Ascending aorta (tissue), 2 donors: ENCODE measurements around the gene SLC44A3. TPM values are rescaled to one million over a fixed set of nuclear protein-coding genes. Genes with fewer than 3 reads are reported as not detected.
"Not testable (repeated sequence)": the region's sequence is repeated elsewhere in the genome, so short reads cannot be mapped to it uniquely, and the experiment has no call there.

Experiments
- DNase-seq, 2 donors: peaks; one replicate each; pipeline ENCODE4 v3.0.0-alpha.2; 2019; ENCODE audit warnings: low spot score in 2 of 2
- H3K27ac ChIP-seq, 2 donors: fragments of 200-600 bp; sonication (generic); one replicate each; pipeline ENCODE4 v1.5.1; 2016 to 2017; ENCODE audit warnings: mild to moderate bottlenecking in 1 of 2
- H3K27me3 ChIP-seq: fragments of 200-600 bp; sonication (generic); one replicate; pipeline ENCODE4 v1.5.1; 2017
- H3K36me3 ChIP-seq, 2 donors: fragments of 200-600 bp; sonication (generic); one replicate each; pipeline ENCODE4 v1.5.1; 2016
- H3K4me1 ChIP-seq, 2 donors: fragments of 200-600 bp; sonication (generic); one replicate each; pipeline ENCODE4 v1.5.1; 2016 to 2017; ENCODE audit warnings: mild to moderate bottlenecking in 1 of 2
- H3K4me3 ChIP-seq, 2 donors: fragments of 200-600 bp; sonication (generic); one replicate each; pipeline ENCODE4 v1.5.1; 2016 to 2017; ENCODE audit warnings: mild to moderate bottlenecking in 1 of 2
- H3K9me3 ChIP-seq, 2 donors: fragments of 200-600 bp; sonication (generic); one replicate each; pipeline ENCODE4 v1.5.1; 2016
- intact Hi-C: fragments of 100-400 bp; cut with DNase I; formaldehyde crosslinking; loops from one replicate; pipeline ENCODE4 v1.15.1; 2023
- total RNA-seq: library from RNA; depleted of rRNA; stranded (reverse); fragments of >200 nt; gene quantifications from one replicate; pipeline ENCODE4 v1.1.0, GENCODE V29; 2016
- TF ChIP-seq, protein P1 (sequence below), 3 experiments: fragments of 200-600 bp in 2 of 3; fragments of 450-650 bp in 1 of 3; sonication (generic) in 2 of 3; IDR thresholded peaks; one replicate each; pipeline ENCODE4 v1.5.1; 2016 to 2019; ENCODE audit warnings: antibody characterized with exemption in 3 of 3, mild to moderate bottlenecking in 1 of 3, moderate library complexity in 1 of 3

SLC44A3 gene
- total RNA-seq, 1 donor from 2014 or later, result not detected

DNA sequence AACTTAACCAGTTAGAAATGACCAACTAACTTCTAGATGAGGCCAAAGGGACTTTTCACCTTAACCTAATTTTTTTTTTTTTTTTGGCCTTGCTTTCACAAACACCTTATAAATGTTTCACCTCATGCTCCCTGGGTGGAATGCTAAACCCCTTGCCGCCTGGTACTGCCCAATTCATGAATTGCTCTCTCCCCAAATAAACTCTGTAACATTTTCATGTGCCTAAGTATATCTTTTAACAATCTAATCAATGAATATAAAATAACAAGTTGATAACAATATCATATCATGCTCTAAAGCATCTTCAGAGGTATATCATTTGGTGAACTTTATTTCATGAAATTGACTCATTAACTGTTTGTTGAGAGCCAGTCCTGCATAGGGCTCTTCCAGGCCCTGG lies 117.7 kb downstream of the SLC44A3 start:
- intact Hi-C loops, result no loop called here
- H3K36me3 ChIP-seq, result peaks cover 0 to 12% of the 10 kb centered on the region in 2 donors
- no peaks in the 10 kb centered on the region for H3K9me3 ChIP-seq
- H3K4me3 ChIP-seq, result no peak overlapping the region
- H3K27me3 ChIP-seq, result no peaks in the 10 kb centered on the region
- no peak for DNase-seq
- H3K4me1 ChIP-seq, result peaks cover 0 to 25% of the 10 kb centered on the region in 2 donors
- peak overlapping the region in 1 of 2 donors; percentile 34 for H3K27ac ChIP-seq
- TF ChIP-seq, protein P1, sequence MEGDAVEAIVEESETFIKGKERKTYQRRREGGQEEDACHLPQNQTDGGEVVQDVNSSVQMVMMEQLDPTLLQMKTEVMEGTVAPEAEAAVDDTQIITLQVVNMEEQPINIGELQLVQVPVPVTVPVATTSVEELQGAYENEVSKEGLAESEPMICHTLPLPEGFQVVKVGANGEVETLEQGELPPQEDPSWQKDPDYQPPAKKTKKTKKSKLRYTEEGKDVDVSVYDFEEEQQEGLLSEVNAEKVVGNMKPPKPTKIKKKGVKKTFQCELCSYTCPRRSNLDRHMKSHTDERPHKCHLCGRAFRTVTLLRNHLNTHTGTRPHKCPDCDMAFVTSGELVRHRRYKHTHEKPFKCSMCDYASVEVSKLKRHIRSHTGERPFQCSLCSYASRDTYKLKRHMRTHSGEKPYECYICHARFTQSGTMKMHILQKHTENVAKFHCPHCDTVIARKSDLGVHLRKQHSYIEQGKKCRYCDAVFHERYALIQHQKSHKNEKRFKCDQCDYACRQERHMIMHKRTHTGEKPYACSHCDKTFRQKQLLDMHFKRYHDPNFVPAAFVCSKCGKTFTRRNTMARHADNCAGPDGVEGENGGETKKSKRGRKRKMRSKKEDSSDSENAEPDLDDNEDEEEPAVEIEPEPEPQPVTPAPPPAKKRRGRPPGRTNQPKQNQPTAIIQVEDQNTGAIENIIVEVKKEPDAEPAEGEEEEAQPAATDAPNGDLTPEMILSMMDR (IDR thresholded peaks at IDR 0.05), result no peak

DNA sequence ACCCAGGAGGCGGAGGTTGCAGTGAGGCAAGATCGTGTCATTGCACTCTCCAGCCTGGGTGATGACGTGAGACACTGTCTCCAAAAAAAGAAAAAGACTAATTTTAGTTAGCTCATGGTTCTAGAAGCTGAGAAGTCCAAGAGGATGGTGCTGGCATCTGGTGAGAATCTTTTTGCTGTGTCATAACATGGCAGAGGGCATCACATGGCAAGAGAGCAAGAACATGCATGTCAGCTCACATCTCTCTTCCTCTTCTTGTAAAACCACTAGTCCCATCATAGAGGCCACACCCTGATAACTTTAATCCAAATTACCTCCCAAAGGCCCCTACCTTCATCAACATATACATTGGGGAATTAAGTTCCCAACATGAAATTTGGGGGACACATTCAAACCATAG lies 120.6 kb downstream of the SLC44A3 start:
- peaks cover 0 to 23% of the 10 kb centered on the region in 2 donors for H3K4me1 ChIP-seq
- no peak overlapping the region for H3K27ac ChIP-seq
- DNase-seq, result no peak
- no peaks in the 10 kb centered on the region for H3K36me3 ChIP-seq
- no peak overlapping the region for H3K4me3 ChIP-seq
- no peaks in the 10 kb centered on the region for H3K27me3 ChIP-seq
- intact Hi-C loops, result no loop called here
- TF ChIP-seq, protein P1 (IDR thresholded peaks at IDR 0.05), result no peak
- H3K9me3 ChIP-seq, result no peaks in the 10 kb centered on the region

DNA sequence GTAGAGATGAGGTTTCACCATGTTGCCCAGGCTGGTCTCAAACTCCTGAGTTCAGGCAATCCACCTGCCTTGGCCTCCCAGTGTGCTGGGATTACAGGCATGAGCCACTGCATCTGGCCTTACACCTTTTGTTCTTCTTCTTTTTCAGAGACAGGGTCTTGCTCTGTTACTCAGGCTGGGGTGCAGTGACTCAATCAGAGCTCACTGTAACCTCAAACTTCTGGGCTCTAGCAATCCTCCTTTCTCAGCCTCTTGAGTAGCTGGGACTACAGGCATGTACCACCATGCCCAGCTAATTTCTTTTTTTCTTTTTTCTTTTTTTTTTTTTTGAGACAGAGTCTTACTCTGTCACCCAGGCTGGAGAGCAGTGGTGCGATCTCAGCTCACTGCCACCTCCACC lies 121.3 kb downstream of the SLC44A3 start:
- H3K4me1 ChIP-seq, result peaks cover 0 to 16% of the 10 kb centered on the region in 2 donors
- H3K36me3 ChIP-seq, H3K27me3 ChIP-seq, H3K4me3 ChIP-seq, intact Hi-C loops, H3K27ac ChIP-seq, H3K9me3 ChIP-seq, DNase-seq: not testable (repeated sequence)

DNA sequence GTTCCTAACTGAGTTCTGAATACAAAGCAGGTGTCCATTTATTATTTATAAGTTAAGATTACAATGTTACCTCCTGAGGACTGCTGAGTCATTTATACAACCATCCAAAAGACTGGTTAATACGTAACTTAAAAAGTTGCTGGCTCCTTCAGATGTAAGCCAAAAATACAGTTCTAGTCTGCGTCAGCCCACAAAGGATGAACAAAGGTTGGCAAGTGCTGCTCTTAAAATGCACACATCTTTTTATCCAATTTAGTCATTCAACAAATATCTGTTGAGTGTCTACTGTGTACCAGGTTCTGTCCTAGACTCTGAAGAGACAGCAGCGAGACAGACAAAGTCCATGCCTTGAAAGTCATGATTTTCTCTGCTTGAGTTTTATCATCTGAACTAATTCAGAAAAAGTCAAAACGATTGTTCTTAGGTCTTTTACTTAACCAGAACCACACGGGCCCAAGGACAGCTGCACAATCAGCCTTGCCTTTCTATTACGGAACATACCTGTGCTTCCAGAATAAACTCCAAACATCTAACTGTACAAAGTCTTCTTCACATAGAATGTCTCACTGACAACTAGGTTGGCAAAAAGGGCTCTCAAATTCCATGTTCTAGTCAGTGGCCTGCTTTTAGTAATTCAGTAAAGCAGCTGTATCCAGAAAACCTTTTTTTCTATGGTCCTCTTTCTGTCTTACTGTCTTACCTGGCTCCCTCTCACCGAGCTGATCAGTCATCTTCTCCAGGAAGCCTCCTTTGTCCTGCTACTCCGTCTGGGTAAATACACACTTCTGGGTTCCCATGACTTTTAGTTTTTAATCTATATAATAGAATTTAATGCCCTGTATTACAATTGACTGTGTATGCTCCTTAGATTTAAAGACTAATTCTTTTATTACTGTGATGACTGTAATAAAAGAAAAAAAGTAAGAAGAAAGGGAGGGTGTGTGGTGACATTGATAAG lies 122.3 kb downstream of the SLC44A3 start:
- Histone ChIP-seq H3K27ac (no peak overlapping the region), H3K9me3 (no peaks in the 10 kb centered on the region), H3K4me3 (no peak overlapping the region), H3K27me3 (no peaks in the 10 kb centered on the region), H3K36me3 (no peaks in the 10 kb centered on the region), H3K4me1 (peaks cover 0 to 16% of the 10 kb centered on the region in 2 donors)
- TF ChIP-seq, protein P1 (IDR thresholded peaks at IDR 0.05), result no peak
- intact Hi-C loops, result no loop called here
- no peak for DNase-seq

Other genes with a start within 250 kb of the SLC44A3 start
- gene CNN3, start 106.8 kb downstream of the SLC44A3 start, total RNA-seq, result 362 TPM